Astrocyte (in vitro differentiated cells and primary cell): Measurements from ENCODE around the gene LIN7A. TPM values are rescaled to one million over a fixed set of nuclear protein-coding genes. Genes with fewer than 3 reads are reported as not detected.

ENCODE experiments used
- DNase-seq: peaks from one replicate; pipeline ENCODE4 v3.0.0-alpha.2; 2010; ENCODE audit warnings: low read depth
- FAIRE-seq: peaks from 2 replicates; lab custom pipeline; 2011; peaks lifted over from hg19 to GRCh38; lab: Jason Lieb, UNC
- H2AFZ ChIP-seq: 2 replicates; pipeline ENCODE4 v1.6.0; 2012; ENCODE audit warnings: low read depth, low read length, inconsistent platforms
- H3K27ac ChIP-seq: 2 replicates; pipeline ENCODE4 v1.5.1; 2011; ENCODE audit warnings: low read depth, low read length, inconsistent platforms
- H3K27me3 ChIP-seq: 2 replicates; pipeline ENCODE4 v1.6.0; 2011; ENCODE audit warnings: low read length, inconsistent platforms; ENCODE audit not compliant: insufficient read depth
- H3K36me3 ChIP-seq: 2 replicates; pipeline ENCODE4 v1.5.1; 2011; ENCODE audit warnings: low read length, inconsistent platforms; ENCODE audit not compliant: insufficient read depth
- H3K4me1 ChIP-seq: 2 replicates; pipeline ENCODE4 v1.5.1; 2011; ENCODE audit warnings: low read length, inconsistent platforms; ENCODE audit not compliant: insufficient read depth
- H3K4me2 ChIP-seq: 2 replicates; pipeline ENCODE4 v1.6.0; 2012; ENCODE audit warnings: low read length, inconsistent platforms
- H3K4me3 ChIP-seq: 2 replicates; pipeline ENCODE4 v1.5.1; 2011; ENCODE audit warnings: low read depth, mild to moderate bottlenecking, low read length, inconsistent platforms; ENCODE audit not compliant: insufficient read depth
- H3K79me2 ChIP-seq: 2 replicates; pipeline ENCODE4 v1.6.0; 2012; ENCODE audit warnings: mild to moderate bottlenecking, low read length, inconsistent platforms; ENCODE audit not compliant: insufficient read depth
- H3K9ac ChIP-seq: 2 replicates; pipeline ENCODE4 v1.6.0; 2012; ENCODE audit warnings: mild to moderate bottlenecking, low read length, inconsistent platforms
- H3K9me3 ChIP-seq: 2 replicates; pipeline ENCODE4 v1.5.1; 2012; ENCODE audit warnings: low read depth, mild to moderate bottlenecking, low read length, inconsistent platforms; ENCODE audit not compliant: insufficient read depth
- H4K20me1 ChIP-seq: 2 replicates; pipeline ENCODE4 v1.6.0; 2012; ENCODE audit warnings: low read length, inconsistent platforms; ENCODE audit not compliant: insufficient read depth
- H3K27ac Mint-ChIP-seq: one replicate; pipeline ENCODE4 v1.8.0; 2021; ENCODE audit warnings: mild to moderate bottlenecking, mixed read lengths; ENCODE audit not compliant: unreplicated experiment
- H3K27me3 Mint-ChIP-seq: one replicate; pipeline ENCODE4 v1.8.0; 2021; ENCODE audit warnings: low read depth, mixed read lengths; ENCODE audit not compliant: unreplicated experiment
- H3K36me3 Mint-ChIP-seq: one replicate; pipeline ENCODE4 v1.8.0; 2021; ENCODE audit warnings: low read depth, mixed read lengths; ENCODE audit not compliant: unreplicated experiment
- H3K4me1 Mint-ChIP-seq: one replicate; pipeline ENCODE4 v1.8.0; 2021; ENCODE audit warnings: low read depth, mixed read lengths; ENCODE audit not compliant: unreplicated experiment
- H3K4me3 Mint-ChIP-seq: one replicate; pipeline ENCODE4 v1.8.0; 2021; ENCODE audit warnings: mild to moderate bottlenecking, moderate library complexity, mixed read lengths; ENCODE audit not compliant: unreplicated experiment
- H3K9me3 Mint-ChIP-seq: one replicate; pipeline ENCODE4 v1.8.0; 2021; ENCODE audit warnings: mild to moderate bottlenecking, mixed read lengths; ENCODE audit not compliant: unreplicated experiment
- EZH2 ChIP-seq: IDR thresholded peaks from 2 replicates; pipeline ENCODE4 v1.6.1; 2012; ENCODE audit warnings: mild to moderate bottlenecking, low read length, inconsistent platforms; ENCODE audit not compliant: insufficient read depth
- total RNA-seq: library from RNA; stranded (reverse); gene quantifications from 2 replicates; pipeline ENCODE4 v1.2.1, GENCODE V29; 2021
- TF ChIP-seq, protein P1 (sequence below): IDR thresholded peaks from 2 replicates; pipeline ENCODE4 v1.5.1; 2011; ENCODE audit warnings: low read depth, mild to moderate bottlenecking, inconsistent platforms, low read length, moderate library complexity; ENCODE audit not compliant: insufficient read depth

LIN7A gene
- total RNA-seq, 1 donor from 2014 or later: 1.6 TPM

DNA sequence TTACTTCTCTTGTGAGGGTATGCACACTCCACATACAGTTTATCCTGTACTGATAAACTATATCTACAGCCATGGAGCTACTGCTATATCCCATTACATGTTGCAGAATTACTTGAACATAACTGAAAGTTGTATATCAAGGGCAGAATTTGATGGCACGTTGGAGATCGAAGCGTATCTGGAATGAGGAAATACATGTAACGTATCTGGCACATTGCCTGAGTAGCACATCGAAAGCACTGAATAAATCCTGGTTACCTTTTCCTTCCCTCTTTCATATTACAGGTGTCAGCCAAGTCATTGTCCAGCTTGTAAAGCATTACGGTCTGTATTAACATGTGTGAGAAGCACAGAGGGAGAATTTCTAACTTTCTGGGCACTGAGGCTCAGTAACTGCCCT, 42.1 kb upstream of the LIN7A start:
- Histone ChIP-seq H3K9ac (no peak overlapping the region), H4K20me1 (no peaks in the 10 kb centered on the region), H3K4me3 (no peak overlapping the region), H3K27me3 (no peaks in the 10 kb centered on the region), H3K36me3 (no peaks in the 10 kb centered on the region), H3K27ac (no peak overlapping the region), H2AFZ (no peak overlapping the region), H3K9me3 (no peaks in the 10 kb centered on the region), H3K4me1 (no peaks in the 10 kb centered on the region), H3K4me2 (no peak overlapping the region), H3K79me2 (no peaks in the 10 kb centered on the region)
- FAIRE-seq (no peak), DNase-seq (no peak)
- Mint-ChIP-seq H3K4me3 (no peak overlapping the region), H3K27me3 (no peaks in the 10 kb centered on the region), H3K9me3 (peaks cover 2% of the 10 kb centered on the region), H3K36me3 (no peaks in the 10 kb centered on the region), H3K4me1 (no peaks in the 10 kb centered on the region), H3K27ac (no peak overlapping the region)
- no peak for TF ChIP-seq EZH2
- TF ChIP-seq, protein P1, sequence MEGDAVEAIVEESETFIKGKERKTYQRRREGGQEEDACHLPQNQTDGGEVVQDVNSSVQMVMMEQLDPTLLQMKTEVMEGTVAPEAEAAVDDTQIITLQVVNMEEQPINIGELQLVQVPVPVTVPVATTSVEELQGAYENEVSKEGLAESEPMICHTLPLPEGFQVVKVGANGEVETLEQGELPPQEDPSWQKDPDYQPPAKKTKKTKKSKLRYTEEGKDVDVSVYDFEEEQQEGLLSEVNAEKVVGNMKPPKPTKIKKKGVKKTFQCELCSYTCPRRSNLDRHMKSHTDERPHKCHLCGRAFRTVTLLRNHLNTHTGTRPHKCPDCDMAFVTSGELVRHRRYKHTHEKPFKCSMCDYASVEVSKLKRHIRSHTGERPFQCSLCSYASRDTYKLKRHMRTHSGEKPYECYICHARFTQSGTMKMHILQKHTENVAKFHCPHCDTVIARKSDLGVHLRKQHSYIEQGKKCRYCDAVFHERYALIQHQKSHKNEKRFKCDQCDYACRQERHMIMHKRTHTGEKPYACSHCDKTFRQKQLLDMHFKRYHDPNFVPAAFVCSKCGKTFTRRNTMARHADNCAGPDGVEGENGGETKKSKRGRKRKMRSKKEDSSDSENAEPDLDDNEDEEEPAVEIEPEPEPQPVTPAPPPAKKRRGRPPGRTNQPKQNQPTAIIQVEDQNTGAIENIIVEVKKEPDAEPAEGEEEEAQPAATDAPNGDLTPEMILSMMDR: no peak

DNA sequence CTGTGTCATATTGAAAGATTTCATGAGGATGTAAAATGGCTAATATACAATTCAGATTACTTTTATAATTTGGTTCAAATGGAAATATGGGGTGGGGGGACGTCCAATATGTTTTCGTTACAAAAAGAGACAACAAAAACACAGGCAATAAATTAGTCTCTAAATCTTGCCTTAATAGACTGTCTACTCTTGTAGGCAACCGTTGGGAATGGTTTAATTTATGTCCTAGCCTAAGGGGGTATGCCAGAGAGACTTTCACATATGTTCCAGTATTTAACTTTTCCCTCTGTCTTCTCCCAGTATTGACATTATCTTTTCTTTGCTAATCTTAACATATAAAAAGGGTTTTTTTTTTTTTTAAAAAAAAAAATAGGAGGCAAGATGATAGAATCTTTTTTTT, 41.5 kb upstream of the LIN7A start:
- H3K9me3 Mint-ChIP-seq: peaks cover 2% of the 10 kb centered on the region
- H3K4me1 Mint-ChIP-seq: no peaks in the 10 kb centered on the region

DNA sequence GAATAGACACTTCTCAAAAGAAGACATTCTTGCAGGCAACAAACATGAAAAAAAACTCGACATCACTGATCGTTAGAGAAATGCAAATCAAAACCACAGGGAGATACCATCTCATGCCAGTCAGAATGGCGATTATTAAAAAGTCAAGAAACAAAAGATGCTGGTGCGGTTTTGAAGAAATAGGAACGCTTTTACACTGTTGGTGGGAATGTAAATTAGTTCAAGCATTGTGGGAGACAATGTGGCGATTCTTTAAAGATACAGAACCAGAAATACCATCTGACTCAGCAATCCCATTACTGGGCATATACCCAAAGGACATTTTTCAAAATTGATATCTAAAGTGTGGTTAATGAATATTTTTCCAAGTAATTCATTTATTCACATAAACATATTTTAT, 39.6 kb upstream of the LIN7A start:
- H3K79me2 ChIP-seq: no peaks in the 10 kb centered on the region
- Mint-ChIP-seq H3K4me1 (no peaks in the 10 kb centered on the region), H3K4me3 (no peak overlapping the region), H3K27ac (no peak overlapping the region), H3K36me3 (no peaks in the 10 kb centered on the region), H3K9me3 (peaks cover 2% of the 10 kb centered on the region), H3K27me3 (no peaks in the 10 kb centered on the region)
- H2AFZ ChIP-seq: no peak overlapping the region
- no peaks in the 10 kb centered on the region for H3K9me3 ChIP-seq
- H3K4me1 ChIP-seq: no peaks in the 10 kb centered on the region
- H4K20me1 ChIP-seq: no peaks in the 10 kb centered on the region
- H3K4me2 ChIP-seq: no peak overlapping the region
- DNase-seq: peak; percentile 63
- H3K9ac ChIP-seq: no peak overlapping the region
- H3K27ac ChIP-seq: no peak overlapping the region
- TF ChIP-seq, protein P1: no peak
- no peak for FAIRE-seq
- H3K27me3 ChIP-seq: no peaks in the 10 kb centered on the region
- no peaks in the 10 kb centered on the region for H3K36me3 ChIP-seq
- no peak overlapping the region for H3K4me3 ChIP-seq

More for the DNA sequence above, 41.5 kb upstream of the LIN7A start:
- DNase-seq (no peak), FAIRE-seq (no peak)
- Histone ChIP-seq H3K9me3 (no peaks in the 10 kb centered on the region), H3K36me3 (no peaks in the 10 kb centered on the region), H3K79me2 (no peaks in the 10 kb centered on the region), H2AFZ (no peak overlapping the region), H3K4me1 (no peaks in the 10 kb centered on the region), H3K4me2 (no peak overlapping the region), H3K27ac (no peak overlapping the region), H3K27me3 (no peaks in the 10 kb centered on the region), H3K9ac (no peak overlapping the region), H4K20me1 (no peaks in the 10 kb centered on the region), H3K4me3 (no peak overlapping the region)
- no peaks in the 10 kb centered on the region for H3K36me3 Mint-ChIP-seq
- no peaks in the 10 kb centered on the region for H3K27me3 Mint-ChIP-seq
- no peak for TF ChIP-seq EZH2
- TF ChIP-seq, protein P1: no peak
- H3K4me3 Mint-ChIP-seq: no peak overlapping the region
- H3K27ac Mint-ChIP-seq: no peak overlapping the region
